Measurements from ENCODE around the gene TARDBP. TPM values are rescaled to one million over a fixed set of nuclear protein-coding genes. Genes with fewer than 3 reads are reported as not detected.

Gene TARDBP
- total and polyA plus RNA-seq, 7 donors = 91.8 to 387 (median 132) TPM

DNA sequence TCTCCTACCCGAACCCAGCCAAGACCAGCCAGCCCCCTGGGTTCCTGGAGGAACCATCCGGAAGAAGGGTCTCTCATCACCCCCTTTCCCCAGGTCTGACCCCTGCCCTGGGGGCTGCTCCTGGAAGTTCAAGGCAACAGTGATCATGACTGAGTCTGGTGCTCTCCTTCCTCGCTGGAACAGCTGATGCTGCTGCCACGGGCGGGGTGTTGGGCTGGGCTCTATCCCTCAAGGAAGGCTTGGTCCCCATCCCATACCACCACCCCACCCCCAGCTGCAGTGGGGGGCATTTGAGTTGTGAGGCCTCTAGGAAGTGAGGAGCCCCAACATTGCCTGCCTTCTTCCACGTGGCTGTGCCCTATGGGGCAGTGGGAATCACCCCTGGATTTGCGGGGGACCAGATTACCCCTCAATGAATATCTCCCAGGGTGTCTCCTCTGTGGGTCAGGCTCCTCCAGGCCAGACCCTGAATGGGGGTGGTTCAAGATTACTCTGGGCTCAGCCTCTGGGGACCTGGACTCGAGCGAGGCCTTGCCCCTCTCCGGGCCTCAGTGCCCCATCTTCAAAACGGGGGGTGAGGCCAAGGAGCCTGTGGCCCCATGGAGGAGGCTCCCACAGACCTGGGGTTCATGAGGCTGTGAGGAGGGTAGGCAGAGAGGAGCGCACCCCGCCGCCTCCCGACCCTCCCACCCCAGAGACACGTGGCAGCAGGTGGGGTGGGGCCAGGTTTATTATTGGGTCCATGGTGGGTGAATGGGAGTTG is 31.8 kb downstream of the TARDBP start:
- intact Hi-C loops (cut with DNase I) = no loop called here
- 71 to 75% (median 72%) methylated on average over 13 to 16 of the region's 16 CpGs for WGBS, 3 donors
- Histone ChIP-seq H3K4me3 (no peak overlapping the region), H3K27me3 (ENCODE audit: insufficient read depth in 3 of 3, low read length in 2 of 3) (peaks cover 0 to 2% (median 0%) of the 10 kb centered on the region in 3 donors), H3K27ac (no peak overlapping the region), H3K36me3 (ENCODE audit: insufficient read depth in 1 of 2, low read depth in 1 of 2) (no peaks in the 10 kb centered on the region), H3K4me1 (no peaks in the 10 kb centered on the region), H3K9me3 (no peaks in the 10 kb centered on the region)
- ATAC-seq (no peak), DNase-seq (no peak)
- TF ChIP-seq, protein P1, sequence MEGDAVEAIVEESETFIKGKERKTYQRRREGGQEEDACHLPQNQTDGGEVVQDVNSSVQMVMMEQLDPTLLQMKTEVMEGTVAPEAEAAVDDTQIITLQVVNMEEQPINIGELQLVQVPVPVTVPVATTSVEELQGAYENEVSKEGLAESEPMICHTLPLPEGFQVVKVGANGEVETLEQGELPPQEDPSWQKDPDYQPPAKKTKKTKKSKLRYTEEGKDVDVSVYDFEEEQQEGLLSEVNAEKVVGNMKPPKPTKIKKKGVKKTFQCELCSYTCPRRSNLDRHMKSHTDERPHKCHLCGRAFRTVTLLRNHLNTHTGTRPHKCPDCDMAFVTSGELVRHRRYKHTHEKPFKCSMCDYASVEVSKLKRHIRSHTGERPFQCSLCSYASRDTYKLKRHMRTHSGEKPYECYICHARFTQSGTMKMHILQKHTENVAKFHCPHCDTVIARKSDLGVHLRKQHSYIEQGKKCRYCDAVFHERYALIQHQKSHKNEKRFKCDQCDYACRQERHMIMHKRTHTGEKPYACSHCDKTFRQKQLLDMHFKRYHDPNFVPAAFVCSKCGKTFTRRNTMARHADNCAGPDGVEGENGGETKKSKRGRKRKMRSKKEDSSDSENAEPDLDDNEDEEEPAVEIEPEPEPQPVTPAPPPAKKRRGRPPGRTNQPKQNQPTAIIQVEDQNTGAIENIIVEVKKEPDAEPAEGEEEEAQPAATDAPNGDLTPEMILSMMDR (IDR thresholded peaks at IDR 0.05) = no peak

DNA sequence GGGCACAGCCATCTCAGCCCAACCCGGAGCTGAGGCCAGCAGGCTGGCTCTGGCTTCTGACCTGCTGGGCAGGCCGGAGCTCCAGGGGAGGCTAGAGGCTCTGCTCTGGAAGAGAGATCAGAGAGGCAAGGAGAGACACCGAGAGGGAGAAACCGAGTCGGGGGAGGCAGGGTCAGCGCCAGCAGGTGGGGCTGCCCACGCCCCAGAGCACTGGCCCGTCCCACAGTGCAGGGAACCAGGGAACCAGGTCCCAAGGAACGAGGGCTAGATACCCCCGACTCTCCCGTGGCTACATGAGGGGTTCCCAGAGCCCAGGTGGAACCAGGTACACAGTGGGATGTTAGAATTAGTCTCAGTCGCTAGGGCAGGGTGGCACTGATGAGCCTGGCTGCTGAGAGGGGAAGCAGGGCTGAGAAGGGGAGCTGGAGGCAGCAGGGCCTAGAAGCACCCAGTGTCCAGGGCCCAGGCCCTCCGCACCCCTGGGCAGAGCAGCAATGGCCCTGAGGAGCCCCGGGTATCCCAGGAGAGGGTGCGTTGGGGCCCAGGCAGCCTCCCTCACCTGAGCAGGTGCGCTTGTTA is 32.5 kb downstream of the TARDBP start:
- no peak for ATAC-seq

DNA sequence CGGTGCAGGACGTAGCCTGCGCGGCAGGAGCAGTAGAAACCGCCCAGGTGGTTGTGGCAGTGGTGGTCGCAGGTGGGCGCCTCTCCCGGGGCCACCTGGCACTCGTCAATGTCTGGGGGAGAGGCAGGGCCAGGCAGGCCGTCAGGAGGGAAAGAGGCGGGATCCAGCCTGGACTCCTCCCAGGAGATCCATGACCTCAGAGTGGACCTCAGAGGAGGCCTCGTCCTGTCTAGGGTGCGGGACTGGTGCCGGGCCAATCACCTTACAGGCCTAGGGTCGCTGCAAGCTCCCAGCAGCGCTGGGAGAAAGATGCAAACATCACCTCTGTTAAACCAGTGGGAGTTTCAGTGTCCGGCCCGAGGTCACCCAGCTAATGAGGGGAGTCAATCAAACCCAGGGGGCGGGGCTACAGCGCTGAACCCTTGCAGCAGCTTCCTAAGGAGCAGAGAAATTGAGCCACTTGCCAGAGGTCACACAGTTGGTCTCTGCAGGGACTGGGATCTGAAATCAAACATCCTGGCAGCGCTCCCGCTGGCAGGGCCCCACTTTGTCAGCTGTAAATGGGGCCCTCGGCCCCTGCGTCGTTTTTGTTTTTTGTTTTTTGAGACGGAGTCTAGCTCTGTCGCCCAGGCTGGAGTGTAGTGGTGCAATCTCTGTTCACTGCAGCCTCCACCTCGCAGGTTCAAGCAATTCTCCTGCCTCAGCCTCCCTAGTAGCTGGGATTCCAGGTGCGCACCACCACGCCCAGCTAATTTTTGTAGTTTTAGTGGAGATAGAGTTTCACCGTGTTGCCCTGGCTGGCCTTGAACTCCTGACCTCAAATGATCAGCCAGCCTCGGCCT is 33.2 kb downstream of the TARDBP start:
- DNase-seq = no peak
- no peak overlapping the region for H3K27ac ChIP-seq
- H3K4me3 ChIP-seq = no peak overlapping the region
- H3K27me3 ChIP-seq (ENCODE audit: insufficient read depth in 3 of 3, low read length in 2 of 3) = peaks cover 0 to 2% (median 0%) of the 10 kb centered on the region in 3 donors
- intact Hi-C loops (cut with DNase I) = no loop called here
- H3K9me3 ChIP-seq = no peaks in the 10 kb centered on the region
- no peak for ATAC-seq
- TF ChIP-seq, protein P1 (IDR thresholded peaks at IDR 0.05) = no peak
- H3K36me3 ChIP-seq (ENCODE audit: insufficient read depth in 1 of 2, low read depth in 1 of 2) = no peaks in the 10 kb centered on the region
- 51 to 56% (median 52%) methylated on average over 31 to 32 of the region's 32 CpGs for whole genome bisulfite sequencing, 3 donors
- H3K4me1 ChIP-seq = no peaks in the 10 kb centered on the region

More for the DNA sequence above, 32.5 kb downstream of the TARDBP start:
- intact Hi-C loops (cut with DNase I) = no loop called here
- Histone ChIP-seq H3K27me3 (ENCODE audit: insufficient read depth in 3 of 3, low read length in 2 of 3) (peaks cover 0 to 2% (median 0%) of the 10 kb centered on the region in 3 donors), H3K36me3 (ENCODE audit: insufficient read depth in 1 of 2, low read depth in 1 of 2) (no peaks in the 10 kb centered on the region), H3K9me3 (no peaks in the 10 kb centered on the region), H3K27ac (no peak overlapping the region), H3K4me3 (no peak overlapping the region), H3K4me1 (no peaks in the 10 kb centered on the region)
- TF ChIP-seq, protein P1 (IDR thresholded peaks at IDR 0.05) = no peak
- WGBS, 3 donors = 78 to 86% (median 80%) methylated on average over 15 to 16 of the region's 16 CpGs
- no peak for DNase-seq

DNA sequence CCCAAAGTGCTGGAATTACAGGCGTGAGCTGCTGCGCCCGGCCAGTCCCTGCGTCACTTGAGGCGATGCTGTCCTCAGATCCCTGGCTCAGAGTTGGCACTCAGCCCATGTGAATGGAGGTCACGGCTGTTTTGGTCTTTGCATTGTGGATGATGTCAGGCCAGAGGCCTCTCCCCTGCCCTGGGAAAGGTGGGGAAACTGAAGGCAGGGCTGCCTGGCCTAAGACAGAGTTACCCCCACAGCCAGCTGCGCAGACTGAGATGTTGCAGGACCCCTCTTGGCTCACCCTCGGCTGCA is 33.8 kb downstream of the TARDBP start:
- DNase-seq (no peak), ATAC-seq (peak in 3 of 4 donors; percentile 36 to 68 (median 63))
- TF ChIP-seq, protein P1 (IDR thresholded peaks at IDR 0.05) = no peak
- peaks cover 0 to 2% (median 0%) of the 10 kb centered on the region in 3 donors for H3K27me3 ChIP-seq (ENCODE audit: insufficient read depth in 3 of 3, low read length in 2 of 3)
- no peaks in the 10 kb centered on the region for H3K9me3 ChIP-seq
- WGBS, 3 donors = 52 to 79% (median 62%) methylated on average over 8 of the region's 8 CpGs
- H3K27ac ChIP-seq = no peak overlapping the region
- no peak overlapping the region for H3K4me3 ChIP-seq
- no peaks in the 10 kb centered on the region for H3K4me1 ChIP-seq
- intact Hi-C loops (cut with DNase I) = no loop called here
- no peaks in the 10 kb centered on the region for H3K36me3 ChIP-seq (ENCODE audit: insufficient read depth in 1 of 2, low read depth in 1 of 2)
